Hematopoietic multipotent progenitor cell treated with erythropoietin and hydrocortisone succinate and interleukin-3 and kit ligand, for 8 days (in vitro differentiated cells): ENCODE data around the gene CDK11B.
"Not testable (repeated sequence)": the region's sequence is repeated elsewhere in the genome, so short reads cannot be mapped to it uniquely, and the experiment has no call there.

ENCODE experiments used
- DNase-seq: peaks from one replicate; pipeline ENCODE4 v3.0.0-alpha.2; 2015

CDK11B gene

GRCh38 chr1:1680912-1681273 lies 22.1 kb upstream of the CDK11B start:
- DNase-seq = no peak

- no peak for DNase-seq
These were observed 21.5 kb upstream of the CDK11B start for GRCh38 chr1:1680031-1680911.

- DNase-seq = peak; percentile 25
These were observed 20.0 kb upstream of the CDK11B start for GRCh38 chr1:1678581-1679380.

GRCh38 chr1:1677718-1678580 lies 19.1 kb upstream of the CDK11B start:
- DNase-seq = no peak

GRCh38 chr1:1676087-1676486 lies 17.3 kb upstream of the CDK11B start:
- not testable (repeated sequence) for DNase-seq

GRCh38 chr1:1675218-1675617 lies 16.4 kb upstream of the CDK11B start:
- DNase-seq = not testable (repeated sequence)

GRCh38 chr1:1674806-1675205 lies 16.0 kb upstream of the CDK11B start:
- not testable (repeated sequence) for DNase-seq

- DNase-seq = no peak
These were observed 13.6 kb upstream of the CDK11B start for GRCh38 chr1:1672181-1672965.

GRCh38 chr1:1671365-1672119 lies 12.7 kb upstream of the CDK11B start:
- DNase-seq = no peak

GRCh38 chr1:1670866-1671265 lies 12.1 kb upstream of the CDK11B start:
- DNase-seq = no peak

- DNase-seq = no peak
These were observed 10.9 kb upstream of the CDK11B start for GRCh38 chr1:1669468-1670440.

- DNase-seq = no peak
These were observed 7.7 kb upstream of the CDK11B start for GRCh38 chr1:1666526-1666925.

- peak; percentile 9 for DNase-seq
These were observed 7.0 kb upstream of the CDK11B start for GRCh38 chr1:1665815-1666251.

GRCh38 chr1:1664941-1665814 lies 6.4 kb upstream of the CDK11B start:
- no peak for DNase-seq

- not testable (repeated sequence) for DNase-seq
These were observed 5.5 kb upstream of the CDK11B start for GRCh38 chr1:1664318-1664717.

GRCh38 chr1:1662830-1663560 lies 4.2 kb upstream of the CDK11B start:
- not testable (repeated sequence) for DNase-seq

GRCh38 chr1:1662392-1662791 lies 3.6 kb upstream of the CDK11B start:
- not testable (repeated sequence) for DNase-seq

GRCh38 chr1:1648265-1648664 lies 10.5 kb downstream of the CDK11B start:
- DNase-seq = not testable (repeated sequence)
